Motor neuron (in vitro differentiated cells): ENCODE results near the gene GNB1L. TPM values are rescaled to one million over a fixed set of nuclear protein-coding genes. Genes with fewer than 3 reads are reported as not detected.

Source experiments
- ATAC-seq, 8 experiments: fragments of 200-7000 bp; cut with Tn5 transposase; replicated peaks in 6 of 8; 2 replicates each; pipeline ENCODE4 v1.8.0; 2021; ENCODE audit warnings: mild to moderate bottlenecking in 8 of 8, moderate library complexity in 8 of 8
- H3K27ac ChIP-seq, 2 donors: fragments of 250-450 bp; sonication (Bioruptor Pico); 2 replicates each; pipeline ENCODE4 v1.9.0; 2021; ENCODE audit warnings: antibody characterized with exemption in 2 of 2, mild to moderate bottlenecking in 2 of 2, moderate library complexity in 1 of 2
- H3K4me1 ChIP-seq, 2 donors: fragments of 250-450 bp; sonication (Bioruptor Pico); replicated peaks in 1 of 2; 2 replicates each; pipeline ENCODE4 v1.6.1; 2021; ENCODE audit warnings: antibody characterized with exemption in 2 of 2, mild to moderate bottlenecking in 2 of 2, moderate library complexity in 1 of 2
- H3K4me3 ChIP-seq, 5 donors: fragments of 250-450 bp; sonication (Bioruptor Pico); 2 replicates each; pipeline ENCODE4 v1.9.0; 2021; ENCODE audit warnings: antibody characterized with exemption in 5 of 5, mild to moderate bottlenecking in 5 of 5, moderate library complexity in 4 of 5
- WGBS, 10 experiments: fragments of 450-650 bp; shearing (Covaris generic); methylation state at CpG; one replicate each; pipeline ENCODE4 v1.0.0; 2022; 5-methylcytosine and 5-hydroxymethylcytosine counted together
- in situ Hi-C, 9 experiments: fragments of 400-800 bp; cut with MboI; loops; one replicate each; pipeline ENCODE4 v1.15.0; 2021; ENCODE audit warnings: low sequenced_read_pairs in 9 of 9, low pct_unique_long_range_greater_than_20kb in 2 of 9; ENCODE audit not compliant: unreplicated experiment in 9 of 9
- total RNA-seq, 8 experiments: library from RNA; unstranded; fragments of 300-600 nt; gene quantifications; 2 replicates each; pipeline versions ENCODE4 v1.2.3 to v1.2.4, GENCODE V29; 2022

GNB1L gene
- total RNA-seq, 8 experiments from 2014 or later, result 5.6 to 7.2 (median 6.4) TPM

DNA sequence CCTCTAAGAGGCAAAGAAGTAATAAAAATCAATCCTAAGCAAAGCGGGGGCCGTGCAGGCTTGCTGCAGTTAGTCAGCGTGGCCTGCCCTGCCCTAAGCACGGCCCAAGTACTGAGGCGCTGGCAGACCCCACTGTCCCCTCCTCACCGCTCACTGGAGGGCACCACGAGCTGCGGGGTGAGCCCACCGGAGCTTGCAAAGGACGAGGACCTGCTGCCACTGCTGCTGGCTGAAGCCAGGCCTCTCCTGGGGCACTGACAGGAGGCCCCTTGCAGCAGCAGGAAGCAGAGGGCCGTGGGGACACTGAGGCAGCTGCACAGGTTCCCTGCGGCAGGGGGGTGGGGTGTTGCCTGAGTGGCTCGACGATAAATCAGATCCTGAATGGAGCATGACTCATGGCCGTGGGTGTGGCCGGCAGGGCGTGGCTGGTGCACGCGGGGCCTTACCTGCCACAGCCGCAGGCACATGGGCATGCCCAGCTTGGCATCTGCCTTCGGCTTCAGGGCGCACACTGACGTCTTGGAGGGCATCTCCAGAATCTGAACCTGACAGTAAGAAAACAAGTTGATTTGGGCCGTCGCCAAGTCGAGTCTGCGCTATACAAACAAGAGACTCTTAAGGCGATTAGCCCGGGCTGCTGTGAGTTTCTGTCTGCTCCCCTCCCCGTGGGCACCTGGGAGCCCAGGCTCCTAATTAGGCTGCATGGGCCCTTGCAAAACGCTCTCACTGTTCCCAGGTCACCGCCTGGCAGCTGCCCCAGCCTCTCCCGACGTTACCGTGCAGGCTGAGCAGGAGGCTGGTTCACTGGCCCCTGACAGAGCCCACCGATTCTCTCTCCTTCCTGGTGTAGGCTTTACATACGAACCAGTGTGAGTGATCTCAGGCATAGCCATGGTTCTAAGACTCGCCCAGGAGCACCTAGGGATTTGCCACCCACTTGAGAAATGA, 48.2 kb downstream of the GNB1L start:
- no peak overlapping the region for H3K4me3 ChIP-seq
- in situ Hi-C loops, result no loop called here
- WGBS, 10 experiments, result 59 to 88% (median 76%) methylated on average over 4 to 8 of the region's 38 CpGs; no CpG with 5 or more reads in 7 of the 10 experiments
- H3K4me1 ChIP-seq, result peaks cover 14 to 24% of the 10 kb centered on the region in 2 donors
- H3K27ac ChIP-seq, result no peak overlapping the region
- peak in 3 of 8 experiments; percentile 59 to 76 (median 75) for ATAC-seq

- WGBS, 10 experiments, result 61 to 92% (median 82%) methylated on average over 1 to 4 of the region's 8 CpGs; no CpG with 5 or more reads in 5 of the 10 experiments
- ATAC-seq, result no peak
Measured at GRCh38 chr22:19805821-19806212, 48.9 kb downstream of the GNB1L start.

DNA sequence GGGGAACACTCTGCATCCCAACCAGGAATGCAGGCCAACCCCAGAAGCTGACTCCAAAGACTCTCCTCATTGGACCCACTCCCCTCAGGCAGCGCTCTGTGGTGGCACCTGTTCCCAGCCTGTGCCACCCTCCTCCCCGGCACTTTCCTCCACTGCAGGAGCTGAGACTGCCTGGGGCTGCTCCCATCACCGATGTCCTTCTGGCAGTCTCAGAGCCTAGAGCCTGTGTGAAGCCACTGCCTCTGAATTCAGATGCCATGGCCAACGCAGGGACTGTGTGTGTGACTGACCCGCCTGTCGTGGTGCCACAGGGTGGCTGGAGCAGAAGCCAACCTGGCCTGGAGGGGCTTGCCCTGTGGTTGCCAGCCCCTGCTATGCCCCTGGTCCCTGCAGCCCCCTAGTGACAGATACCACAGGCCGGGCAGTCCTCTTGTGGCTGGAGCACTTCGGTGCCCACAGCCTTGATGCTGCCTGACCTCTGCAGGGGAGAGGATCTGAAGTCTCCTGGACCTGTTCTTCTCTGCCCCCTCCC, 50.9 kb downstream of the GNB1L start:
- Histone ChIP-seq H3K27ac (no peak overlapping the region), H3K4me1 (peaks cover 17 to 27% of the 10 kb centered on the region in 2 donors), H3K4me3 (no peak overlapping the region)
- in situ Hi-C loops, result no loop called here
- WGBS, 10 experiments, result 100% methylated on average over 1 to 3 of the region's 8 CpGs; no CpG with 5 or more reads in 6 of the 10 experiments
- ATAC-seq, result no peak

More at GRCh38 chr22:19805821-19806212, 48.9 kb downstream of the GNB1L start:
- H3K4me3 ChIP-seq, result no peak overlapping the region
- H3K4me1 ChIP-seq, result peaks cover 17 to 27% of the 10 kb centered on the region in 2 donors
- in situ Hi-C loops, result no loop called here
- no peak overlapping the region for H3K27ac ChIP-seq

DNA sequence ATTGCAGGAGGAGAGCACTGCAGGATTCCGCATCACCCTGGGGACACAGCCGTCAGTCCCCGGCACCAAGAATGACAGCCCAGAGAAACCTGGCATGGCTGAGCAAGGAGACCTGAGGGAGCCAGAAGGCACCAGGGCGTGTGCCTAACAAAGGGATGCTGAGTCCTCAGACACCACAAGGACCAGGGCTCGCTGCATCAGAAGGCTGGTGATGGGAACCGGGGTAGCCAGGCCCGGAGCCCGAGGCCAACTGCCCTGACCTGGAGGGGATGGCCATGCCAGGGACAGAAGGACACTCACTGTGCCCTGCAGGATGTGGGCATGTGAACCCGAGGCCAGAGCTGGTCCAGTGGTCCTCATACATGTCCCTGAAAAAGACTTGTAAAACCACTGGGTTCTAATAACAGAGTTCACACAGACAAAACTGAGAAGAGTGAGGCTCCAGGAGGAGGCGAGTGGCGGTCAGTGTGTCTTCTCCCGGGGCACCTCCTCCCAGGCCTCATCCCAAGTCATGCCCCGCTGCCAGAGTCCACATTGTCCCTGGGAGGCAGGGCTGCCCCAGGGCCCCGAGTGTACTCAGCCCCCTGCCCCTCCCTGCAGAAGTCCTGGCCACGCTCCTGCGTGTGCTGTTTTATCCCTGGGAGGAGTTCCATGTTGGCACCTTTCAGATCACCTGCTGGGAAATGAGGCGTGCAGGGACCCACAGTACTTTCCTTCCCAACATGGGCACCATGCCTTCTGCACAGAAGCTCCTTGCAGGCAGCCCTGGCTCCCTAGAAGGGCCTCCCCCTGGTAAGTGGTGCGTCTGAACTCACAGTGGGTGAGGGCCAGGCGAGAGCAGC, 51.6 kb downstream of the GNB1L start:
- peak overlapping the region; percentile 38 to 42 for H3K27ac ChIP-seq
- 78 to 94% (median 87%) methylated on average over 1 to 7 of the region's 19 CpGs; no CpG with 5 or more reads in 5 of the 10 experiments for WGBS, 10 experiments
- no peak overlapping the region for H3K4me3 ChIP-seq
- ATAC-seq, result no peak
- in situ Hi-C loops, result no loop called here
- peaks cover 17 to 27% of the 10 kb centered on the region in 2 donors for H3K4me1 ChIP-seq

- ATAC-seq, result peak in 5 of 8 experiments; percentile 64 to 88 (median 81)
- Histone ChIP-seq H3K27ac (peak overlapping the region; percentile 38 to 43), H3K4me1 (peaks cover 17 to 27% of the 10 kb centered on the region in 2 donors), H3K4me3 (no peak overlapping the region)
- in situ Hi-C loops, result no loop called here
- WGBS, 10 experiments, result 20 to 93% (median 73%) methylated on average over 1 to 6 of the region's 26 CpGs; no CpG with 5 or more reads in 3 of the 10 experiments
Measured at GRCh38 chr22:19802001-19802893, 52.4 kb downstream of the GNB1L start.

DNA sequence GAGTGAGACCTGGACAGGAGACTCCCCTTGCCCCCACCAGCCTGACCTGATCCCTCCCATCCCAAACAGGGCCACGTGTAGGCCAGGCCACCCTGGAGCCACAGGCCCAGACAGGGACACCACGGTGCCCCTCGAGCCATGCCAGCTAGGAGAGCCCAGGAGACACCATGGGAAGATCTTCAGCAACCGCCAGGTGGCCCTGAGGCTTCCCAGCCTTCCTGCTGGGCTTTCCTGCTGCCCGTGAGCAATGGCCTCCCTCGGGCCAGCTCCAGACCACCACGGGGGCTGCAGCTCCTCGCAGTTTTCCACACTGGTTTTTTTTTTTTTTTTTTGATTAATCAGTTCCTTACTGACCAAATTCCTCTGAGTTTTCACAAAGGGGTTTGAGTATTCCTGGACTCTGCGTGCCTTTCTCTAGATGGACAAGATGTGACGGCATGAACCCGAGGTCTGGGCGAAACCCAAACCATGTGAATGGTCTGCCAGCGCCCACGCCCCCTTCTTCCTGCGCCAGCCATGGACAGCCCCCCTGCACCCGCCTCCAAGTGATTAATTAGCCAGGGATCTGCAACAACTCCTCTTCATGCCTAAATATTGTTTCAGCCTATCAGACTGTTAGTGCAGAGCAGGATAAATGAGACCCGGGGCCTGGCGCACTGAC, 53.2 kb downstream of the GNB1L start:
- in situ Hi-C loops, result no loop called here

GRCh38 chr22:19800761-19801244, 53.9 kb downstream of the GNB1L start:
- Histone ChIP-seq H3K4me1 (peaks cover 17 to 36% of the 10 kb centered on the region in 2 donors), H3K27ac (peak overlapping the region in 1 of 2 donors; percentile 49), H3K4me3 (no peak overlapping the region)
- 100% methylated on average over 1 to 3 of the region's 13 CpGs; no CpG with 5 or more reads in 8 of the 10 experiments for WGBS, 10 experiments
- in situ Hi-C loops, result no loop called here
- ATAC-seq, result peak in 1 of 8 experiments; percentile 14

More for the DNA sequence above, 53.2 kb downstream of the GNB1L start:
- Histone ChIP-seq H3K4me3 (no peak overlapping the region), H3K27ac (peak overlapping the region; percentile 22 to 38), H3K4me1 (peaks cover 17 to 32% of the 10 kb centered on the region in 2 donors)
- no peak for ATAC-seq
- WGBS, 10 experiments, result 20 to 100% (median 84%) methylated on average over 1 to 3 of the region's 18 CpGs; no CpG with 5 or more reads in 6 of the 10 experiments

- WGBS, 10 experiments, result 50 to 100% (median 100%) methylated on average over 1 to 2 of the region's 8 CpGs; no CpG with 5 or more reads in 7 of the 10 experiments
- Histone ChIP-seq H3K4me1 (peaks cover 17 to 36% of the 10 kb centered on the region in 2 donors), H3K4me3 (no peak overlapping the region), H3K27ac (peak overlapping the region in 1 of 2 donors; percentile 49)
- in situ Hi-C loops, result no loop called here
- ATAC-seq, result no peak
Measured at GRCh38 chr22:19800306-19800705, 54.4 kb downstream of the GNB1L start.

DNA sequence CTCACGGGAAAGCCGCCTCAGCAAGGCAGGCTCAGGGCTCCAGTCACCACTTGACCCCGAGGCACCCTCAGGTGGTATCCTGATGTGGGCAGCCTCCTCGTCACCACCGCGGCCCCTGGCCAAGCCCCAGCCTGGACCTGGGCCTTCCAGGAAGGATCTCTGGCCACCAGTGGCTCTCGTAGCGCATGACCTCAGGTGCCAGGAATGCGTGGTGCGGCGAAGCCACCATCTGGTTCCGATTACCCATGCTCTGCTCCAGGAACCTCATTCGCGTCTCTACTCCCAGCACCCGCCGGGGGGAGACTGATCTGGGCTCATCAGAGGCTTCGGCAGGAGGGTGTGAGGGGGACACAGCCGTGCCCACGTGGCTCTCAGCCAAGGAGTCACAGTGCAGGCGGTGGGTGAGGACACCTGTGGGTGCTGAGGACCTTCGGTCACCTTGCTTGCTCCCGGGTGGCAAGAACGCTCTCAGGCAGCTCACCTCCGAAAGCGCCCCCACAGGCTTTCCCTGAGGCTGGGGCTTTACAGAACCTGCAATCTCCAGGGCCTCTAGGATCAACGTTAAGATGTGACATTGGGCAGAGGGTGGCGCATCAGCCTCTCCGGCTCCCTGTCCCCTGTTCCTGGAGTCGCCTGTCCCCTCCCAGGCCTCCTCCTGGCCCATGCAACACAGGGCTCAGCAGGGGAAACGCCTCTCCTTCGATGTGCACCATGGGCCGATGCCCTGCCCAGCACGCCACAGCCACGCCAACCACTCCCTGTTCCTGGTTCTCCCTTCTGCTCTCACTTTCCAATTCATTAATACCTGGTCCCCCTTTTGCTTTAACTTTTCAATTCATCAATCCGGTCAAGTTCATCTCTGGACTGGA, 55.1 kb downstream of the GNB1L start:
- peak in 3 of 8 experiments; percentile 85 to 95 (median 92) for ATAC-seq
- WGBS, 10 experiments, result 5 to 94% (median 40%) methylated on average over 2 to 9 of the region's 35 CpGs; no CpG with 5 or more reads in 3 of the 10 experiments
- Histone ChIP-seq H3K4me1 (peaks cover 17 to 32% of the 10 kb centered on the region in 2 donors), H3K27ac (peak overlapping the region in 1 of 2 donors; percentile 12), H3K4me3 (no peak overlapping the region)
- in situ Hi-C loops, result no loop called here

DNA sequence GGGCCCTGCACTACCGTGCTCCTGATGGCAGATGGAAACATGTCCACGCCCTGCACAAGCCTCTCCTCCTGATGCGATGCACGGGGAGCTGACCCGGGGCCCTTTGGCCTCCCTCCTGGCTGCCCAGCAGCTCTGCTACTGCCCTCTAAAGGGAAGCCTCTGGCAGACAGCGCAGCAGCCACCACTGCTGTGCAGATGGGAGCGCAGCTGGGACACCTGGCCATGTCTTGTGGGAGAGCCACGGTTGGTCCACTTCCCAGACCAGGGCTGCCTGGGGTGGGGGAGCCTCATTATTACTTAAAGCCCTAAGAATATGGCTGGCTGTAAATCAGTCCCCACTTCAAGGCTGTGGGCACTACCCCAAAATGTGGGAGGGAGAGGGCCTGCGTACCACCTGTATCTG, 55.8 kb downstream of the GNB1L start:
- Histone ChIP-seq H3K4me1 (peaks cover 17 to 29% of the 10 kb centered on the region in 2 donors), H3K4me3 (no peak overlapping the region), H3K27ac (peak overlapping the region in 1 of 2 donors; percentile 12)
- in situ Hi-C loops, result no loop called here
- WGBS, 10 experiments, result 40 to 71% (median 69%) methylated on average over 1 to 6 of the region's 9 CpGs; no CpG with 5 or more reads in 7 of the 10 experiments
- ATAC-seq, result peak in 2 of 8 experiments; percentile 8 to 20
